ENCODE measurements around the gene TP53.
A peak's percentile ranks its signal among the peaks of the same experiment; 100 is the strongest.
"Not testable (repeated sequence)": the region's sequence is repeated elsewhere in the genome, so short reads cannot be mapped to it uniquely, and the experiment has no call there.

The TP53 gene

GRCh38 chr17:7629939-7630571, 57.2 kb downstream of the TP53 start, which contains the start of gene SHBG:
SHBG (plus strand) TSS chr17:7630135; CDS start chr17:7630173, 38 bp downstream.
- no peak for DNase-seq

DNA sequence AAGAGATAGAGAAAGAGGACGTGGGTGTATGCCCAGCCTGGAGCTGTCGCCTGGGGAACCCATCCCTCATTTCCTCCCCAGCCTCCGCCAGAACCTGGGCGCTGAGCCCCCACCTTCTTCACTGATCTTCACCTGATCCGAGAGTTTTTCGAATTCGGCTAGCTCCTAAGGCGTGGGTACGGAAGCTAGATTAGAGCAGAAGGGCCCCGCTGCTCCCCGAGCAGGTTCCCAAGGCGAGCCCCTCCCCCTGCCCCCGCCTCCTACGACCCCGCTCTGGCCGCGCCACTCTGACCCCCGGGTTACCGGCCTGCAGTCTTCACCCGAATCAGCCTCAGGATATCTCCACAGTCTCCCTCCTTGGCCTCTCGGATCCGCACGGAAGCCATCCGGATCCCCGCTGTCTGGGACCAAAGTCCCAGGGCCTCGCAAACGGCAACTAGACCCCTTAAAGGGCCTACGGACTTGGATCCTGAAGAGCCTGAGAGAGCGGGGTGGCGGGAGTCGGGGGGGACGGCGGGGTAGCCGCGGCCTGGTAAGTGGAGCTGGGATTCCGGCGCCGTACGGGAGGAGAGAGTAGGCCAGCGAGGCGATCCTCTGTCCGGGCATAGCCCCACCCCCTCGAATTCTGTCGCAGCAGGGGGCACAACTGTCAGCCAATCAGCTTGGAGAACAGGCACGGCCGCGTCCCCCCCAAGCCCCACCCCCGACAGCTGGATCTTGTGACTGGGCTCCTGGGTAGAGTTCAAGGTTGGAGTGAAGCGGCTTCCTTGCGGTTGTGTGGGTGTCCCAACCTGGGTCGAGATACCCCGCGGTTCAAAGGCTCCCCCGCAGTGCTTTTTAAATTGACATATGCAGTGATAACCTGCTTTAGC, 59.8 kb downstream of the TP53 start, which contains the start of gene SAT2:
SAT2 (minus strand) TSS at position 572 of the 872 bp plus-strand sequence; CDS start at position 386, 186 bp downstream.
- DNase-seq, result peak; percentile 97

- no peak for DNase-seq
Observed at GRCh38 chr17:7626956-7627249, 60.4 kb downstream of the TP53 start.

- no peak for DNase-seq
Observed at GRCh38 chr17:7626307-7626706, 61.0 kb downstream of the TP53 start.

DNA sequence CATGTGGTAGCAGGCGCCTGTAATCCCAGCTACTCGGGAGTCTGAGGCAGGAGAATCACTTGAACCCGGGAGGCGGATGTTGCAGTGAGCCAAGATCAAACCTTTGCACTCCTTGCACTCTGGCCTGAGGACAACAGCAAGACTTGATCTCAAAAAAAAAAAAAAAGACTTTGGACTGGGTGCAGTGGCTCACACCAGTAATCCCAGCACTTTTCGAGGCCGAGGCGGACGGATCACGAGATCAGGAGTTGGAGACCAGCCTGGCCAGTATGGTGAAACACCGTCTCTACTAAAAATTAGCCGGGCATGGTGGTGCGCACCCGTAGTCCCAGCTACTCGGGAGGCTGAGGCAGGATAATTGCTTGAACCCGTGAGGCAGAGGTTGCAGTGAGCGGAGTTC, 61.5 kb downstream of the TP53 start:
- not testable (repeated sequence) for DNase-seq

DNA sequence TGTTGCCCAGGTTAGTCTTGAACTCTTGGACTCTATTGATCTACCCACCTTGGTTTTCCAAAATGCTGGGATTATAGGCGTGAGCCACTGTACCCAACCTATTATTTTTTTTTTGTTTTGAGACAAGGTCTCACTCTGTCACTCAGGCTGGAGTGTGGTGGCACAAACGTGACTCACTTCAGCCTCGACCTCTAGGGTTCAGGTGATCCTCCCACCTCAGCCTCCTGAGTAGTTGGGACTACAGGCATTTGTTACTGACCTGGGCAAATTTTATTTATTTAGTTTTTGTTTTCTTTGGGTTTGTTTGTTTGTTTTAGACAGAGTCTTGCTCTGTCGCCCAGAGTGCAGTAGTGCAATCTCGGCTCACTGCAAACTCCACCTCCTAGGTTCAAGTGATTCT, 63.6 kb downstream of the TP53 start:
- no peak for DNase-seq

- DNase-seq, result no peak
Observed at GRCh38 chr17:7620835-7621234, 66.5 kb downstream of the TP53 start.

DNA sequence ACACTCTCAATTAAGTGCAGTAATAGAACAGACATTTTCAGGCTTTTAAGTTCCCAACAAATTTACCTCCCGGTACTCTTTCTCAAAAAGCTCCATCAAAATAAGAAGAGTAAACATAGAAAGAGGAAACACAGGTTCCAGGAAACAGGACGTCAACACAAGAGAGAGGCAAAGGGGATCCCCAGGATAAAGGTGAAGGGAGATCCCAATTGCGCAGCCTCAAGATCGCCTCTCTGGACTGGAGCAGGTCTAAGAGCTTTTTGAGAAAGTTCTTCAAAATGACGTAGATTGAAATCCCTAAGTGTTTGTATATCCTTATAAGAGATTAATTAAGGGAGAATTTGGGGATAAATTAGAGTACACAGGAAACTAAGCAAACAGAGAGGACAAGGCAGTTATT, 68.7 kb downstream of the TP53 start:
- no peak for DNase-seq
